ENCODE measurements around the gene DARS1.

DNA sequence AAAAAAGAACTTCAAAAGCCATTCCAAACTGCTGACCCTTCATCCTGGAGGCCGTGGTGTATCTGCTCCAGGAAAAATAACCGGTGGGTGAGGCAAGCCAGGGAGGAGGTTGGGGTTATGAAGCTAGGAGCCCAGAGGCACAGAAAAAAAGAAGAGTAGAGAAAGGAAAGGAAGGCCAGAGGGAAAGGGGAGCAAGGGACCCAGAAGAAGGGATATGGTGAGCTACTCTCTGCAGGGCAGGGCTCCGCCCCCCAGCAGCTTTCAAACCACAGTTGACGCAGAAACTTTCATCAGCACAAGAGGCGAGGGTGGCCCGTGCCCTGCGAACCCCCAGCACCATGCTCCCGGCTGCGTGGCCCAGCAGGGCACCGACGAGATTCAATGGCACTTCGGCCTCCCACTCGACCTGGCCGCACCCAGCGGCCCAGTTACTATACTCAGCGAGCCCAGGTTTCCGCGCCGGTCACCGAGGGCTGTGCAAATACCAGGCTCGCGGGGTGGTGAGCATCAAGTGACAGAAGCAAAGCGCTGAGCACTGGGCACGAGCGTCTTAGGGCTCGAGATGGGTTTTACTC, 109.8 kb downstream of the DARS1 start:
- no peak for TF ChIP-seq POLR2A (IDR thresholded peaks at IDR 0.05)
- TF ChIP-seq, protein P1, sequence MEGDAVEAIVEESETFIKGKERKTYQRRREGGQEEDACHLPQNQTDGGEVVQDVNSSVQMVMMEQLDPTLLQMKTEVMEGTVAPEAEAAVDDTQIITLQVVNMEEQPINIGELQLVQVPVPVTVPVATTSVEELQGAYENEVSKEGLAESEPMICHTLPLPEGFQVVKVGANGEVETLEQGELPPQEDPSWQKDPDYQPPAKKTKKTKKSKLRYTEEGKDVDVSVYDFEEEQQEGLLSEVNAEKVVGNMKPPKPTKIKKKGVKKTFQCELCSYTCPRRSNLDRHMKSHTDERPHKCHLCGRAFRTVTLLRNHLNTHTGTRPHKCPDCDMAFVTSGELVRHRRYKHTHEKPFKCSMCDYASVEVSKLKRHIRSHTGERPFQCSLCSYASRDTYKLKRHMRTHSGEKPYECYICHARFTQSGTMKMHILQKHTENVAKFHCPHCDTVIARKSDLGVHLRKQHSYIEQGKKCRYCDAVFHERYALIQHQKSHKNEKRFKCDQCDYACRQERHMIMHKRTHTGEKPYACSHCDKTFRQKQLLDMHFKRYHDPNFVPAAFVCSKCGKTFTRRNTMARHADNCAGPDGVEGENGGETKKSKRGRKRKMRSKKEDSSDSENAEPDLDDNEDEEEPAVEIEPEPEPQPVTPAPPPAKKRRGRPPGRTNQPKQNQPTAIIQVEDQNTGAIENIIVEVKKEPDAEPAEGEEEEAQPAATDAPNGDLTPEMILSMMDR (IDR thresholded peaks at IDR 0.05 in 8 of 11, conservative IDR thresholded peaks at IDR 0.05 in 3 of 11): no peak
